Stimulated activated CD4-positive, alpha-beta T cell treated with anti-CD3 and anti-CD28 coated beads, Interleukin-2, amount 100 ng/mL, for 24 hours (primary cell): ENCODE data around the gene RHOT2.

Source experiments
- DNase-seq, 2 donors: peaks; one replicate each; pipeline ENCODE4 v3.0.0-alpha.2; 2020

The RHOT2 gene

GRCh38 chr16:667780-668518 lies at the start of gene RHOT2:
TSS of gene RHOT2 (plus strand) at chr16:668132. CDS start at chr16:668200, 68 bp downstream.
- DNase-seq, result peak; percentile 94 to 96

- no peak for DNase-seq
Measured at GRCh38 chr16:619476-620100, 48.3 kb upstream of the RHOT2 start.

- no peak for DNase-seq
Measured at GRCh38 chr16:620700-621525, 47.0 kb upstream of the RHOT2 start.

- DNase-seq, result no peak
Measured at GRCh38 chr16:621526-622105, 46.3 kb upstream of the RHOT2 start.

- DNase-seq, result no peak
Measured at GRCh38 chr16:622920-623280, 45.0 kb upstream of the RHOT2 start.

- no peak for DNase-seq
Measured at GRCh38 chr16:624526-625070, 43.3 kb upstream of the RHOT2 start.

GRCh38 chr16:625117-625976 lies 42.6 kb upstream of the RHOT2 start:
- no peak for DNase-seq

- DNase-seq, result no peak
Measured at GRCh38 chr16:625977-626765, 41.8 kb upstream of the RHOT2 start.

GRCh38 chr16:626787-627453 lies 41.0 kb upstream of the RHOT2 start:
- no peak for DNase-seq

- no peak for DNase-seq
Measured at GRCh38 chr16:627454-628239, 40.3 kb upstream of the RHOT2 start.

- DNase-seq, result no peak
Measured at GRCh38 chr16:628321-629061, 39.4 kb upstream of the RHOT2 start.

GRCh38 chr16:629185-629832 lies 38.6 kb upstream of the RHOT2 start:
- DNase-seq, result no peak

GRCh38 chr16:629833-630248 lies 38.1 kb upstream of the RHOT2 start:
- no peak for DNase-seq

- DNase-seq, result no peak
Measured at GRCh38 chr16:630249-630814, 37.6 kb upstream of the RHOT2 start.

GRCh38 chr16:630815-631405 lies 37.0 kb upstream of the RHOT2 start, which contains the start of gene WFIKKN1:
TSS of gene WFIKKN1 (plus strand) at chr16:630985. CDS start at chr16:631254, 269 bp downstream.
- DNase-seq, result no peak

GRCh38 chr16:631808-632358 lies 36.0 kb upstream of the RHOT2 start:
- DNase-seq, result no peak
